Prostate gland (tissue), 2 donors: ENCODE measurements around the gene DNASE1. TPM values are rescaled to one million over a fixed set of nuclear protein-coding genes. Genes with fewer than 3 reads are reported as not detected.

Experiments used
- DNase-seq: peaks from one replicate; pipeline ENCODE4 v3.0.0-alpha.2; 2019; ENCODE audit warnings: low spot score
- H3K27ac ChIP-seq, 2 donors: fragments of 200-600 bp; sonication (generic); 2 replicates each; pipeline ENCODE4 v1.5.1; 2017 to 2019
- H3K27me3 ChIP-seq: fragments of 200-600 bp; sonication (generic); replicated peaks from 2 replicates; pipeline ENCODE4 v1.5.1; 2019; ENCODE audit not compliant: insufficient read depth
- H3K36me3 ChIP-seq, 2 donors: fragments of 200-600 bp; sonication (generic); 1 replicate in 1 of 2; 2 replicates in 1 of 2; pipeline versions ENCODE4 v1.5.1 to v1.8.1; 2017 to 2019
- H3K4me1 ChIP-seq: fragments of 200-600 bp; sonication (generic); replicated peaks from 2 replicates; pipeline ENCODE4 v1.5.1; 2019
- H3K4me3 ChIP-seq, 2 donors: fragments of 200-600 bp; sonication (generic); 2 replicates each; pipeline ENCODE4 v1.5.1; 2017 to 2019
- H3K9me3 ChIP-seq: fragments of 200-600 bp; sonication (generic); 2 replicates; pipeline ENCODE4 v1.5.1; 2017
- POLR2A ChIP-seq: fragments of 450-650 bp; IDR thresholded peaks from one replicate; pipeline ENCODE4 v1.6.1; 2016; ENCODE audit warnings: antibody characterized with exemption, mild to moderate bottlenecking
- POLR2AphosphoS5 ChIP-seq: sonication (generic); formaldehyde crosslinking; IDR thresholded peaks from one replicate; pipeline ENCODE4 v1.6.1; 2017; ENCODE audit warnings: antibody characterized with exemption
- WGBS: methylation state at CpG from one replicate; pipeline ENCODE4 v1.1.5; 2018; 5-methylcytosine and 5-hydroxymethylcytosine counted together
- intact Hi-C: fragments of 100-400 bp; cut with DNase I; formaldehyde crosslinking; loops from one replicate; pipeline ENCODE4 v1.14.2; 2022
- total RNA-seq, 2 donors: library from RNA; depleted of rRNA; stranded (reverse); fragments of >200 nt; gene quantifications; one replicate each; pipeline ENCODE4 v1.1.0, GENCODE V29; 2016
- TF ChIP-seq, protein P1 (sequence below), 4 experiments: fragments of 200-600 bp in 2 of 4; fragments of 450-650 bp in 2 of 4; sonication (generic) in 2 of 4; IDR thresholded peaks; 1 replicate in 3 of 4; 2 replicates in 1 of 4; pipeline ENCODE4 v1.5.1; 2016 to 2019; ENCODE audit warnings: antibody characterized with exemption in 4 of 4, mild to moderate bottlenecking in 2 of 4, moderate library complexity in 2 of 4

The DNASE1 gene
- total RNA-seq, 2 donors from 2014 or later: 41.9 to 50.6 TPM

- Histone ChIP-seq H3K4me3 (peak overlapping the region; percentile 3 to 32), H3K4me1 (peaks cover 27% of the 10 kb centered on the region), H3K36me3 (no peaks in the 10 kb centered on the region), H3K27me3 (no peaks in the 10 kb centered on the region), H3K27ac (peak overlapping the region; percentile 62 to 80), H3K9me3 (no peaks in the 10 kb centered on the region)
- intact Hi-C loops: no loop called here
- WGBS: 77% methylated on average over 14 of the region's 14 CpGs
- TF ChIP-seq POLR2A (no peak), POLR2AphosphoS5 (no peak)
- TF ChIP-seq, protein P1, sequence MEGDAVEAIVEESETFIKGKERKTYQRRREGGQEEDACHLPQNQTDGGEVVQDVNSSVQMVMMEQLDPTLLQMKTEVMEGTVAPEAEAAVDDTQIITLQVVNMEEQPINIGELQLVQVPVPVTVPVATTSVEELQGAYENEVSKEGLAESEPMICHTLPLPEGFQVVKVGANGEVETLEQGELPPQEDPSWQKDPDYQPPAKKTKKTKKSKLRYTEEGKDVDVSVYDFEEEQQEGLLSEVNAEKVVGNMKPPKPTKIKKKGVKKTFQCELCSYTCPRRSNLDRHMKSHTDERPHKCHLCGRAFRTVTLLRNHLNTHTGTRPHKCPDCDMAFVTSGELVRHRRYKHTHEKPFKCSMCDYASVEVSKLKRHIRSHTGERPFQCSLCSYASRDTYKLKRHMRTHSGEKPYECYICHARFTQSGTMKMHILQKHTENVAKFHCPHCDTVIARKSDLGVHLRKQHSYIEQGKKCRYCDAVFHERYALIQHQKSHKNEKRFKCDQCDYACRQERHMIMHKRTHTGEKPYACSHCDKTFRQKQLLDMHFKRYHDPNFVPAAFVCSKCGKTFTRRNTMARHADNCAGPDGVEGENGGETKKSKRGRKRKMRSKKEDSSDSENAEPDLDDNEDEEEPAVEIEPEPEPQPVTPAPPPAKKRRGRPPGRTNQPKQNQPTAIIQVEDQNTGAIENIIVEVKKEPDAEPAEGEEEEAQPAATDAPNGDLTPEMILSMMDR (IDR thresholded peaks at IDR 0.05): no peak
- DNase-seq: no peak
These were observed 11.3 kb upstream of the DNASE1 start for GRCh38 chr16:3643095-3643730.

DNA sequence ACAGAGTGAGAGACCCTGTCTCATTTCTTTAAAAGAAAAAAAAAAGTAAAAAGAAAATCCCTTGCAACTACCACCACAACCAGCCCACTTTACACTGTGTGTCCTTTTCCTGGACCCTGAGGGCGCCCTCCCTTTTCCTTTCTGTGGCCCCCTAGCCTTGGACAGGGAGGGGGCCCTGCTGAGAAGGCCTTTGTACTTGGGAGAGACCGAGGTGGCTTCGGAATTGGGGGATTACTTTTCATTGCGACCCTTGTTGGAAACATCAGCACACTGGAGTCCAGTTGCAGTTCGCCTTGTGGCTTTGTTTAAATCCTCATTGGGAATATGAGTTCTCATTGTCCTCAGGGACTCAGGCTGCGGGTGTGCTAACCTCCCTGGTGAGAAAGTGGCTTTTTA lies 9.4 kb upstream of the DNASE1 start:
- peak overlapping the region in 1 of 2 donors; percentile 67 for H3K27ac ChIP-seq
- 70% methylated on average over 6 of the region's 6 CpGs for whole genome bisulfite sequencing
- H3K4me1 ChIP-seq: peaks cover 27% of the 10 kb centered on the region
- TF ChIP-seq POLR2A: no peak
- no peak for TF ChIP-seq POLR2AphosphoS5
- TF ChIP-seq, protein P1 (IDR thresholded peaks at IDR 0.05): no peak
- intact Hi-C loops: no loop called here
- no peak overlapping the region for H3K4me3 ChIP-seq
- DNase-seq: no peak
- no peaks in the 10 kb centered on the region for H3K36me3 ChIP-seq
- H3K9me3 ChIP-seq: no peaks in the 10 kb centered on the region
- H3K27me3 ChIP-seq: no peaks in the 10 kb centered on the region

DNA sequence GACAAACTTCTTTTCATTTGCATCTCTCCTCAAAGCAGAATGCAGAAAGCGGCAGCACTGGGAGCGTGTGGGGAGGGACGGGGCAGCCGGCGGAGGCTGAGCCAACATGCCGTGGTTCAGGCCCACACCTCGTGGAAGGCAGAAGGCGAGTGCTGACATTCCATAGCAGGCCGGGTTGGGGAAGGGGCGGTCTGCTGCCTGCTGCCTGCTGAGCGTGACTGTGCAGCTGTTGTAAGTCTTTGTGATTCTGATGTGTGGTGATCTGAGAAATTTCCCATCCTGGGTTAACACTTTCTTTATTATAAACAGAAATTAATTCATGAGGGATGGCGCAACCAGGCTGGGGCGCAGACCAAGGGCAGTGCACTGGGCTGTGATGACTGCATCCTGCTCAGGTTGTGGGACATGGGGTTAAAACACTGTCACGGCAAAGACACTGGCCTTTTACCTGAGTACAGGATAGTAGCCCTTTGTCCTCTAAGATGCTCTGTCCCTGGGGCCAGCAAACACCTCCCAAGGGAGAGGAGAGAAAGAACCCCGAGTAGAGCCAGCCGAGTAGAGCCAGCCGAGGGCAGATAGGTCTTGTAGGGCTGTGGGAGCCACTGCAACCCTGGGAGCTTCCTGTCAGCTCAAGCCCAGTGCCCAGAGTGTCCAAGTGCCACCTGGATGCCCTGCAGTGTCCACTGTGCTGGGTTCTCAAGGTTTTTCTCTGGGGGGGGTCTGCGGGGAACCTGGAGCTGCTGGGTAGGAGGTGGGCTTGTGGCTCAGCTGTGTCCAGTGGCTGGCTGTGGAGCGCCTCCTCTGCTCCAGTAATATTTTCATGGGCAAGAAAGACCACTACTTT lies 8.8 kb upstream of the DNASE1 start:
- Histone ChIP-seq H3K36me3 (no peaks in the 10 kb centered on the region), H3K27ac (peak overlapping the region; percentile 36 to 67), H3K9me3 (no peaks in the 10 kb centered on the region), H3K27me3 (no peaks in the 10 kb centered on the region), H3K4me3 (no peak overlapping the region), H3K4me1 (peaks cover 27% of the 10 kb centered on the region)
- no peak for TF ChIP-seq POLR2A
- TF ChIP-seq POLR2AphosphoS5: no peak
- TF ChIP-seq, protein P1 (IDR thresholded peaks at IDR 0.05): no peak
- intact Hi-C loops: no loop called here
- WGBS: 49% methylated on average over 19 of the region's 19 CpGs
- no peak for DNase-seq

GRCh38 chr16:3646348-3646920 lies 8.1 kb upstream of the DNASE1 start:
- Histone ChIP-seq H3K27ac (peak overlapping the region; percentile 36 to 67), H3K27me3 (no peaks in the 10 kb centered on the region), H3K4me3 (no peak overlapping the region), H3K9me3 (no peaks in the 10 kb centered on the region), H3K4me1 (peaks cover 27% of the 10 kb centered on the region), H3K36me3 (peaks cover 0 to 4% of the 10 kb centered on the region in 2 donors)
- DNase-seq: peak; percentile 87
- TF ChIP-seq, protein P1 (IDR thresholded peaks at IDR 0.05): no peak
- TF ChIP-seq POLR2AphosphoS5: peak; percentile 88
- intact Hi-C loops: no loop called here
- 38% methylated on average over 15 of the region's 15 CpGs for WGBS
